Retinal pigment epithelial cell (primary cell): Measurements from ENCODE around the gene PRKCZ.
"Not testable (repeated sequence)": the region's sequence is repeated elsewhere in the genome, so short reads cannot be mapped to it uniquely, and the experiment has no call there.

ENCODE experiments used
- DNase-seq: peaks from one replicate; pipeline ENCODE4 v3.0.0-alpha.2; 2010; ENCODE audit warnings: low read depth
- H3K4me3 ChIP-seq: 2 replicates; pipeline ENCODE4 v1.5.1; 2011; ENCODE audit warnings: mild to moderate bottlenecking, low read length, control low read depth, moderate library complexity
- TF ChIP-seq, protein P1 (sequence below): conservative IDR thresholded peaks from 2 replicates; pipeline ENCODE4 v1.5.1; 2011; ENCODE audit warnings: low read depth, low read length, control low read depth, inconsistent platforms

PRKCZ gene

DNA sequence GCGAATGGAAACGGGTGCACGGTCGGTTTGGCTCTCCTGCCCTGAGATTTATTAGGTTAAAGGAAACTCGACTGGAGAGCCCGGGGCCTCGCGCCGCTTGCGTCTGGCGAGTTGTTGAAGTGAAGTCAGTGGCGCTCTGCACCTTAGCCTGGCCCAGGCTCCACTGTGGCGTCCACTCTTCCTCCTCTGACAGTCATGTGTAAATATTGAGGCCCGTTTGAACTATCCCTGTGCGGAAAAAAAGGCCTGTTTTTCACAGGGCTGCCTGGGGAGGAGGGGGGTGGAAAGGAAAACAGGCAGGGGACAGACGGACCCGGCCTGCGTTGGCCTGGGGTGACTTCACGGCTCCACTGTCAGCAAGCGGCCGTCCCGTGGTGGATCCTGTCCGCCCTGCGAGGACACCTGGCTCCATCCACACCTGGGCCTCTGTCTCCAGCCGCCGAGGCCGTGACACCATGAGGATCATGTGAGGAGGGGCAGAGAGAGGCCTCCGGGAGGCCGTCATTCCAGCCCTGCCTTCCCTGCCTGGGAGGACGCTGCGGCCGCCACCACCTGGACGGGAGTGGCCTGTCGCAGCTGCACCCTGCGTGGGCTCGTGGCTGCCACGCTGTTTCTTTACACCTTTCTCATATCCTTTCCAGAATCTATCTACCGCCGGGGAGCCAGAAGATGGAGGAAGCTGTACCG lies 84.6 kb downstream of the PRKCZ start:
- no peak overlapping the region for H3K4me3 ChIP-seq
- no peak for DNase-seq
- TF ChIP-seq, protein P1, sequence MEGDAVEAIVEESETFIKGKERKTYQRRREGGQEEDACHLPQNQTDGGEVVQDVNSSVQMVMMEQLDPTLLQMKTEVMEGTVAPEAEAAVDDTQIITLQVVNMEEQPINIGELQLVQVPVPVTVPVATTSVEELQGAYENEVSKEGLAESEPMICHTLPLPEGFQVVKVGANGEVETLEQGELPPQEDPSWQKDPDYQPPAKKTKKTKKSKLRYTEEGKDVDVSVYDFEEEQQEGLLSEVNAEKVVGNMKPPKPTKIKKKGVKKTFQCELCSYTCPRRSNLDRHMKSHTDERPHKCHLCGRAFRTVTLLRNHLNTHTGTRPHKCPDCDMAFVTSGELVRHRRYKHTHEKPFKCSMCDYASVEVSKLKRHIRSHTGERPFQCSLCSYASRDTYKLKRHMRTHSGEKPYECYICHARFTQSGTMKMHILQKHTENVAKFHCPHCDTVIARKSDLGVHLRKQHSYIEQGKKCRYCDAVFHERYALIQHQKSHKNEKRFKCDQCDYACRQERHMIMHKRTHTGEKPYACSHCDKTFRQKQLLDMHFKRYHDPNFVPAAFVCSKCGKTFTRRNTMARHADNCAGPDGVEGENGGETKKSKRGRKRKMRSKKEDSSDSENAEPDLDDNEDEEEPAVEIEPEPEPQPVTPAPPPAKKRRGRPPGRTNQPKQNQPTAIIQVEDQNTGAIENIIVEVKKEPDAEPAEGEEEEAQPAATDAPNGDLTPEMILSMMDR = no peak

DNA sequence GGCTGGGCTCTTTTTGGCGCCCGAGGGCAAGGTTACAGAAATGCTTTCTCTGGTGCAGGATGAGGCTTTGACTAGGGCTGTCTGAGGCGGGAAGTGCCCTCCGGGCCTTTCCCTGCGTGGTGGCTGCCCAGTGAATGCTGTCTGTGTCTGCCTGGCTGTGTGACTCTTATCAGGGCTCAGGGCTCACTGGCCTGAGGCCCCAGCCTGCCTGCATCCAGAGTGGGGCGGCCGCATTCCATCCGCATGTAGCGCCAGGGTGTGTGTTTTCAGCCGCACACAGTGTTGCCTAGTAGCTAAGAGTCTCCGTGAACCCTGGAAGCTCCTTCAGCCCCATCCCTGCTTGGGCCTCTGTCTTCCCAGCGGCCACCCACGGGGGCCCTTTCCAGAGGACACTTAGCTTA lies 85.2 kb downstream of the PRKCZ start:
- no peak overlapping the region for H3K4me3 ChIP-seq
- TF ChIP-seq, protein P1 = no peak
- DNase-seq = peak; percentile 68

GRCh38 chr1:2135941-2136340 lies 85.7 kb downstream of the PRKCZ start:
- no peak for DNase-seq
- no peak overlapping the region for H3K4me3 ChIP-seq
- TF ChIP-seq, protein P1 = no peak

- TF ChIP-seq, protein P1 = no peak
- no peak overlapping the region for H3K4me3 ChIP-seq
- DNase-seq = no peak
Observed at GRCh38 chr1:2136386-2137235, 86.4 kb downstream of the PRKCZ start.

- no peak overlapping the region for H3K4me3 ChIP-seq
- TF ChIP-seq, protein P1 = no peak
- DNase-seq = no peak
Observed at GRCh38 chr1:2137257-2138121, 87.3 kb downstream of the PRKCZ start.

GRCh38 chr1:2139156-2139555 lies 88.9 kb downstream of the PRKCZ start:
- H3K4me3 ChIP-seq, DNase-seq: not testable (repeated sequence)

DNA sequence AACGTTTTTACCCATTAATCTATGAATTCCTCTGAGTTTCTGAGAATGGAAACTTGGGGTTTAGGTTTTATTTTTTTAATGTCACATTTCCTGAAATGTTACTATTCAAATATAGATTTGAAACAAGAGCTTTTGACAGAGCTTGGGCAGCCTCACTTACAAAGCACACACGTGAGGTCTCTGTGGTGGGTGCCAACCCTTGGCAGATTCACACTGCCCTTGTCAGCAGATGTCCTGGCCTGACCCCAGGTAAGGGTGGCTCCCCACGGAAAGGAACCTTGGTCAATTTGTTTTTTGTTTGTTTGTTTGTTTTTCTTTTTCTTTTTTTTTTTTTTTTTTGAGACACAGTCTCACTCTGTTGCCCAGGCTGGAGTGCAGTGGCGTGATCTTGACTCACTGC lies 90.8 kb downstream of the PRKCZ start:
- H3K4me3 ChIP-seq = no peak overlapping the region
- DNase-seq = no peak
- TF ChIP-seq, protein P1 = no peak
